HepG2 (cell line): ENCODE measurements around the gene PADI6. TPM values are rescaled to one million over a fixed set of nuclear protein-coding genes. Genes with fewer than 3 reads are reported as not detected.

Source experiments
- ATAC-seq: fragments of 200-7000 bp; cut with Tn5 transposase; 3 replicates; pipeline ENCODE4 v1.9.1; 2020; ENCODE audit warnings: mild to moderate bottlenecking, moderate library complexity
- BruUV-seq: library from RNA; stranded (reverse); fragments of 400-500 nt; replicated peaks from 2 replicates; lab custom pipeline; 2021; lab: Mats Ljungman, UMichigan
- CTCF ChIA-PET: fragments of 300-600 bp; formaldehyde crosslinking; extraction: SDS; loops from one replicate; lab custom pipeline; 2021; ENCODE audit warnings: low total read pairs, inconsistent platforms, low intra/inter-chr PET ratio; lab: Yijun Ruan, JAX
- POLR2A ChIA-PET: fragments of 350-600 bp; sonication (Branson Sonifier 250); formaldehyde crosslinking; loops from one replicate; lab custom pipeline; 2020; ENCODE audit warnings: antibody characterized with exemption, inconsistent platforms; lab: Yijun Ruan, JAX
- DNase-seq: peaks from one replicate; pipeline ENCODE4 v3.0.0-alpha.2; 2015; ENCODE audit warnings: low spot score
- FAIRE-seq: peaks from 3 replicates; lab custom pipeline; 2011; peaks lifted over from hg19 to GRCh38; lab: Jason Lieb, UNC
- H2AFZ ChIP-seq: one replicate; pipeline ENCODE4 v1.6.1; 2011; ENCODE audit warnings: low read length, inconsistent platforms
- H3K27ac ChIP-seq: fragments of 300-600 bp; 3 replicates; pipeline ENCODE4 v1.8.0; 2011; ENCODE audit warnings: mixed run types, mild to moderate bottlenecking, mixed read lengths, low read length, inconsistent platforms; ENCODE audit not compliant: insufficient read depth; ENCODE audit errors: extremely low read length
- H3K27me3 ChIP-seq, 2 experiments: fragments of 200-600 bp in 1 of 2; 2 replicates in 1 of 2; 3 replicates in 1 of 2; pipeline versions ENCODE4 v1.6.0 to v1.8.0; 2011; ENCODE audit warnings: low read length in 2 of 2, mild to moderate bottlenecking in 2 of 2, moderate library complexity in 2 of 2, inconsistent platforms in 1 of 2; ENCODE audit not compliant: insufficient read depth in 2 of 2, control insufficient read depth in 1 of 2
- H3K36me3 ChIP-seq, 2 experiments: fragments of 200-600 bp in 1 of 2; replicated peaks in 1 of 2; 2 replicates in 1 of 2; 3 replicates in 1 of 2; pipeline versions ENCODE4 v1.5.1 to v1.8.0; 2011; ENCODE audit warnings: low read length in 2 of 2, inconsistent platforms in 1 of 2; ENCODE audit not compliant: insufficient read depth in 2 of 2, control insufficient read depth in 1 of 2
- H3K4me1 ChIP-seq: 2 replicates; pipeline ENCODE4 v1.5.1; 2012; ENCODE audit warnings: low read length, inconsistent platforms; ENCODE audit not compliant: insufficient read depth
- H3K4me2 ChIP-seq: 2 replicates; pipeline ENCODE4 v1.6.0; 2011; ENCODE audit warnings: low read depth, low read length, inconsistent platforms
- H3K4me3 ChIP-seq, 3 experiments: fragments of 200-600 bp in 1 of 3; sonication (generic), shearing (Covaris generic) in 1 of 3; replicated peaks in 1 of 3; 2 replicates each; pipeline ENCODE4 v1.5.1; 2011 to 2016; ENCODE audit warnings: low read length in 3 of 3, inconsistent platforms in 2 of 3, low read depth in 2 of 3, mild to moderate bottlenecking in 2 of 3, control low read depth in 1 of 3, mixed read lengths in 1 of 3; ENCODE audit not compliant: insufficient read depth in 1 of 3
- H3K79me2 ChIP-seq: one replicate; pipeline ENCODE4 v1.6.1; 2011; ENCODE audit warnings: low read length, inconsistent platforms; ENCODE audit not compliant: insufficient read depth
- H3K9ac ChIP-seq: 2 replicates; pipeline ENCODE4 v1.6.0; 2011; ENCODE audit warnings: mild to moderate bottlenecking, low read depth, low read length, inconsistent platforms; ENCODE audit not compliant: insufficient read depth
- H3K9me3 ChIP-seq: 2 replicates; pipeline ENCODE4 v1.5.1; 2012; ENCODE audit warnings: mild to moderate bottlenecking, low read length
- H4K20me1 ChIP-seq: 2 replicates; pipeline ENCODE4 v1.6.0; 2011; ENCODE audit warnings: inconsistent platforms, mild to moderate bottlenecking, low read length, moderate library complexity; ENCODE audit not compliant: insufficient read depth
- BCLAF1 ChIP-seq: fragments of 450-650 bp; IDR thresholded peaks from 2 replicates; pipeline ENCODE4 v1.6.1; 2017; ENCODE audit warnings: mild to moderate bottlenecking
- GATAD1 ChIP-seq: IDR thresholded peaks from 2 replicates; pipeline ENCODE4 v1.6.1; 2016; ENCODE audit warnings: missing genetic modification reagents, missing compliant biosample characterization
- MAFG ChIP-seq: sonication (generic); formaldehyde crosslinking; IDR thresholded peaks from 2 replicates; pipeline ENCODE4 v1.5.1; 2020; ENCODE audit warnings: mild to moderate bottlenecking, missing genetic modification reagents
- MAFK ChIP-seq, 2 experiments: IDR thresholded peaks in 1 of 2; conservative IDR thresholded peaks in 1 of 2; 2 replicates each; pipeline ENCODE4 v1.6.1; 2011; ENCODE audit warnings: improper control_type of control experiment in 2 of 2, low read length in 2 of 2
- NR1H2 ChIP-seq: sonication (generic); formaldehyde crosslinking; IDR thresholded peaks from 2 replicates; pipeline ENCODE4 v1.8.1; 2022; ENCODE audit warnings: low read depth, missing genetic modification reagents, borderline replicate concordance
- ZNF331 ChIP-seq: sonication (generic); formaldehyde crosslinking; IDR thresholded peaks from 2 replicates; pipeline ENCODE4 v1.4.0; 2020; ENCODE audit warnings: missing genetic modification reagents
- ZNF350 ChIP-seq: sonication (generic); formaldehyde crosslinking; IDR thresholded peaks from 2 replicates; pipeline ENCODE4 v1.4.0; 2020; ENCODE audit warnings: mild to moderate bottlenecking, low read depth, missing genetic modification reagents, borderline replicate concordance
- ZNF513 ChIP-seq: sonication (generic); formaldehyde crosslinking; conservative IDR thresholded peaks from 2 replicates; pipeline ENCODE4 v1.5.0; 2020; ENCODE audit warnings: missing genetic modification reagents
- ZNF543 ChIP-seq: sonication (generic); formaldehyde crosslinking; IDR thresholded peaks from 2 replicates; pipeline ENCODE4 v1.4.0; 2020; ENCODE audit warnings: mild to moderate bottlenecking, missing genetic modification reagents
- ZNF768 ChIP-seq: sonication (generic); formaldehyde crosslinking; IDR thresholded peaks from 2 replicates; pipeline ENCODE4 v1.4.0; 2020; ENCODE audit warnings: missing genetic modification reagents
- WGBS: methylation state at CpG from one replicate; pipeline ENCODE4 v1.1.6; 2017; ENCODE audit warnings: low lambda C conversion rate; 5-methylcytosine and 5-hydroxymethylcytosine counted together
- in situ Hi-C: cut with HindIII; loops from 2 replicates; pipeline ENCODE4 v1.10.0; 2017; ENCODE audit warnings: low pct_unique_long_range_greater_than_20kb; ENCODE audit not compliant: extremely low pct_ligation_motif_present
- intact Hi-C: fragments of 100-400 bp; cut with micrococcal nuclease; formaldehyde crosslinking; loops from one replicate; pipeline ENCODE4 v1.10.0; 2022; ENCODE audit not compliant: unreplicated experiment
- polyA plus RNA-seq, 8 experiments: library from polyadenylated mRNA; depleted of rRNA in 3 of 8; stranded (reverse) in 7 of 8; unstranded in 1 of 8; fragments of >200 nt; fragmentation: Illumina TruSeq in 4 of 8; extraction: Trizol in 4 of 8; gene quantifications; 2 replicates each; pipeline versions ENCODE4 v1.2.1 to v1.2.3, GENCODE V29; 2011 to 2016; ENCODE audit warnings: low read depth in 4 of 8, missing spikeins in 1 of 8, mixed read lengths in 1 of 8; ENCODE audit not compliant: insufficient read depth in 1 of 8
- total RNA-seq, 5 experiments: library from RNA; depleted of rRNA; stranded (reverse); fragments of >200 nt; fragmentation: Illumina TruSeq; extraction: Trizol; gene quantifications; 2 replicates each; pipeline ENCODE4 v1.2.3, GENCODE V29; 2016; ENCODE audit warnings: low read depth in 1 of 5

Gene PADI6
- total and polyA plus RNA-seq, 2 of the 13 experiments (the other 11 are each of a cell fraction or from before 2014, with no cell fraction given): not detected

DNA sequence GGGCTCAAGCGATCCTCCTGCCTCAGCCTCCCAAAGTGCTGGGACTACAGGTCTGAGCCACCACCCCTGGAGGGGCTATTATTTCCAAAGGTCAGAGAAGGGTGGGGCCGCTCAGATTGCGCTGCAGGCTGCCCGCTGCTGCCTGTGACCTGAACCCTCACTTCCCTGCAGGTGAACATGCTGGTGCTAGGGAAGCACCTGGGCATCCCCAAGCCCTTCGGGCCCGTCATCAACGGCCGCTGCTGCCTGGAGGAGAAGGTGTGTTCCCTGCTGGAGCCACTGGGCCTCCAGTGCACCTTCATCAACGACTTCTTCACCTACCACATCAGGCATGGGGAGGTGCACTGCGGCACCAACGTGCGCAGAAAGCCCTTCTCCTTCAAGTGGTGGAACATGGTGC is 8.6 kb upstream of the PADI6 start:
- peaks cover 0 to 14% of the 10 kb centered on the region in 2 experiments; a peak in 2 of 5 replicates for H3K27me3 ChIP-seq
- ATAC-seq: no peak
- H4K20me1 ChIP-seq: no peaks in the 10 kb centered on the region
- no peak overlapping the region for H2AFZ ChIP-seq
- no peaks in the 10 kb centered on the region for H3K9me3 ChIP-seq
- no peak overlapping the region for H3K4me3 ChIP-seq
- no peaks in the 10 kb centered on the region for H3K4me1 ChIP-seq
- H3K36me3 ChIP-seq: no peaks in the 10 kb centered on the region
- in situ Hi-C loops: no loop called here
- FAIRE-seq: no peak
- CTCF ChIA-PET: no interaction called here
- TF ChIP-seq ZNF350 (no peak), ZNF768 (CRISPR knock-in tag) (no peak), ZNF331 (no peak), GATAD1 (CRISPR knock-in tag) (no peak), ZNF513 (CRISPR knock-in tag) (no peak), MAFK (conservative IDR thresholded peaks at IDR 0.05 in 1 of 2, IDR thresholded peaks at IDR 0.05 in 1 of 2; ENCODE audit: low read length in 2 of 2) (no peak), MAFG (CRISPR knock-in tag) (no peak), BCLAF1 (no peak), ZNF543 (no peak), NR1H2 (CRISPR knock-in tag) (no peak)
- TF ChIP-seq, all 625 proteins: peak for 0
- no peak for DNase-seq
- 61% methylated on average over 5 of the region's 12 CpGs for WGBS
- intact Hi-C loops: no loop called here
- Histone ChIP-seq H3K27ac (no peak overlapping the region), H3K9ac (no peak overlapping the region), H3K79me2 (no peaks in the 10 kb centered on the region), H3K4me2 (no peak overlapping the region)
- POLR2A ChIA-PET: no interaction called here
- BruUV-seq: no TSS peak
